ENCODE data around the gene EFCAB6.
A peak's percentile ranks its signal among the peaks of the same experiment; 100 is the strongest.

The EFCAB6 gene

DNA sequence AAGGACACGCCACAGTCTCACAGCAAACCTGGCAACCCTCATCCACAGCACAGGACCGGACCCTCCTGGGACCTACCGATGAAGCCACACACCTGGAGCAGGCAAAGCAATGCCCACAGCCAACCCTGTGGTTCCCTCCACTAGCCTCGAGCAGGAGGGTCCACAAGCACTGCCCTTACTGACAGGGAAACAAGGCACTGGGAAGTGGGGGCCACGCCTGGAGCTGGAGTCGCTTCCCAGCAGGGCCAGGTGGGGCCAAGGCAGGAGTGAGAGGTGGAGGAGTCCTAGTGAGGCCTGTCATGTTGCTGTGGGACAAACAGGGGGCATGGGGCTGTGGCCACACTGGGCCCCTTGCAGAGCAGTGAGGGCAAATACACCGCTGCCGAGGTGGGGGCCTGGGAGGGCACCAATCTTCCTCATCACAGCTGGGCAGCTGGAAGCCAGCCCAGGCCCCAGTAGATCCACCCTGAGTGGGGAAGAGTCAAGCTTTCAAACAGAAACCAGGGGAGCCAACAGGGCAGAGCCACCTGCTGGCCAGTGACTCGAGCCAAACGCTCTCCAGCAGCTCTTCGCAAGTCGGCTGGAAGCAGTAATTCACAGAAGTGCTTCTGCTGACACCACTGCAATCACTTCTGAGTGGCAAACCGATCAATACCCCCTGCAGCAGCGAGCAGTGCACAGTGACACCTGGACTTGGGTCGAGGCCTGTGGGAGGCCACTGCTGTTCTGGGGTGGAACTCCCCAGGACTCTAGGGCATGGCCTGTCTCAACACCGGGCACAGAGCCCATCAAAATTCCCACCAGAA is 36.5 kb upstream of the EFCAB6 start:
- no peak overlapping the region for H3K4me3 ChIP-seq (ENCODE audit: severe bottlenecking)
- no peaks in the 10 kb centered on the region for H3K27me3 ChIP-seq (ENCODE audit: insufficient read depth, poor library complexity, severe bottlenecking)
- ATAC-seq (ENCODE audit: low read depth) (no peak), DNase-seq (ENCODE audit: low spot score) (no peak)
- H3K9me3 ChIP-seq (ENCODE audit: severe bottlenecking) = no peaks in the 10 kb centered on the region
- no peak overlapping the region for H3K27ac ChIP-seq (ENCODE audit: poor library complexity, severe bottlenecking)
- H3K36me3 ChIP-seq (ENCODE audit: low read depth) = no peaks in the 10 kb centered on the region
- TF ChIP-seq, protein P1, sequence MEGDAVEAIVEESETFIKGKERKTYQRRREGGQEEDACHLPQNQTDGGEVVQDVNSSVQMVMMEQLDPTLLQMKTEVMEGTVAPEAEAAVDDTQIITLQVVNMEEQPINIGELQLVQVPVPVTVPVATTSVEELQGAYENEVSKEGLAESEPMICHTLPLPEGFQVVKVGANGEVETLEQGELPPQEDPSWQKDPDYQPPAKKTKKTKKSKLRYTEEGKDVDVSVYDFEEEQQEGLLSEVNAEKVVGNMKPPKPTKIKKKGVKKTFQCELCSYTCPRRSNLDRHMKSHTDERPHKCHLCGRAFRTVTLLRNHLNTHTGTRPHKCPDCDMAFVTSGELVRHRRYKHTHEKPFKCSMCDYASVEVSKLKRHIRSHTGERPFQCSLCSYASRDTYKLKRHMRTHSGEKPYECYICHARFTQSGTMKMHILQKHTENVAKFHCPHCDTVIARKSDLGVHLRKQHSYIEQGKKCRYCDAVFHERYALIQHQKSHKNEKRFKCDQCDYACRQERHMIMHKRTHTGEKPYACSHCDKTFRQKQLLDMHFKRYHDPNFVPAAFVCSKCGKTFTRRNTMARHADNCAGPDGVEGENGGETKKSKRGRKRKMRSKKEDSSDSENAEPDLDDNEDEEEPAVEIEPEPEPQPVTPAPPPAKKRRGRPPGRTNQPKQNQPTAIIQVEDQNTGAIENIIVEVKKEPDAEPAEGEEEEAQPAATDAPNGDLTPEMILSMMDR (IDR thresholded peaks at IDR 0.05; ENCODE audit: poor library complexity, severe bottlenecking) = peak; percentile 20
- H3K4me1 ChIP-seq (ENCODE audit: insufficient read depth, poor library complexity, severe bottlenecking) = no peaks in the 10 kb centered on the region

DNA sequence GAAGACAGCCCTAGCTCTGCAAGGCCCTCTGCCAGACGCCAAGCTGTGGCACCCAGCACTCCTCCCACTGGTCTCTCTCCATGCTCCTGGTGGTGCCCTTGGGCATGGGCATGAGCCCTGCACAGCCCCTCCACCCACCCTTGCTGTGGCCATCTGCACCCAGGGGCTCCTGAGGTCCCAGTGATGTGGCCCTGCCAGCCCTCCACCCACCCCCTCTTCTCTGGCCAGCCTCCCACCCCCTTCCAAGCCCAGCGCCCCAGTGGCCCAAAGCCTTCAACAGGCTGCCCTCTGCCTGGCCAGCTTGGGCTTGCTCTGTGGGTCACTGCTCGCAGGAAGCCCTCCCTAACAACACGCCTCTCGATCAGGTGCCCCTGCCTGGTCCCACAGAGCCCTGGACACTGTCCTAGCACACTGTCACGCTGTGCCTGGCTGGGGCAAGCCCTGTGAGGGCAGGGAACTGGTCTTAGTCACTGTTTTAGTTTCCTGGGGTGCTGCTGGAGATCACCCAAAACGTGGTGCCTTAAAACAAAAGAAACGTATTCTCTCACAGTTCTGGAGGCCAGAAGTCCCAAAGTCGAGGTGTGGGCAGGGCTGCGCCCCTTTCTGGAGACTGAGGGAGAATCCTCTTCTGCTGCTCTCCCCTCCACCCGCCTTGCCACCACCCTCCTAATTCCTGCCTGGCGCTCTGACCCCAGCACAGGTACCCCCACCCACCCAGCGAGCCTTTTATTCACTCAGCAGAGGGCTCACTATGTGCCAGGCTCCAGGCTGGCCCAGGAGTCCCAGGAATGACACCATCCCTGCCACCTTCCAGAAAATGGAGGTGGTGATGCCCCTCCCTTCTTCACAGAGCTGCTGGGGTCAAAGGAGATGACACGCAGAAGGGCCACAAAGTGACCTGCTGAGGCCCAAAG is 35.5 kb upstream of the EFCAB6 start:
- no peak for DNase-seq (ENCODE audit: low spot score)
- no peak for ATAC-seq (ENCODE audit: low read depth)
- Histone ChIP-seq H3K36me3 (ENCODE audit: low read depth) (no peaks in the 10 kb centered on the region), H3K27ac (ENCODE audit: poor library complexity, severe bottlenecking) (no peak overlapping the region), H3K4me1 (ENCODE audit: insufficient read depth, poor library complexity, severe bottlenecking) (no peaks in the 10 kb centered on the region), H3K9me3 (ENCODE audit: severe bottlenecking) (no peaks in the 10 kb centered on the region), H3K27me3 (ENCODE audit: insufficient read depth, poor library complexity, severe bottlenecking) (no peaks in the 10 kb centered on the region), H3K4me3 (ENCODE audit: severe bottlenecking) (no peak overlapping the region)
- TF ChIP-seq, protein P1 (IDR thresholded peaks at IDR 0.05; ENCODE audit: poor library complexity, severe bottlenecking) = no peak

DNA sequence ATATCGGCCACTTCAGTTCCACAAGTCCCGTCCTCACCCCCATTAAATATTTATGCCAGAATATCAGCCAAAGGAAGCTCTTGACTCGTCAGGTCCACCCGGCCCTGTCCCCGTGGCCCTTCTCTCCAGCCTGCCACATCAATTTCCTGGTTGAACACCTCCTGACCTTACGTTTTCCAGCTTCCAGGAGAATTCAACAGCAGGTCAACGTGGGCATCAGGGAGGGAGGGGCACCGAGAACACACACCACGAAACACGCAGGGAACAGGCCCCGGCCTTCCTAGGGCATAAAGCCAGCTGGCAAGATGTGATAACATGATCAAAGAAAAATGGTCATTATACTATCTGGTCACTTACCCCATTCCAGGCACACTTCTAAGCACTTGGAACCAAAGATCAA is 34.9 kb upstream of the EFCAB6 start:
- Histone ChIP-seq H3K27me3 (ENCODE audit: insufficient read depth, poor library complexity, severe bottlenecking) (no peaks in the 10 kb centered on the region), H3K4me3 (ENCODE audit: severe bottlenecking) (no peak overlapping the region), H3K4me1 (ENCODE audit: insufficient read depth, poor library complexity, severe bottlenecking) (no peaks in the 10 kb centered on the region), H3K27ac (ENCODE audit: poor library complexity, severe bottlenecking) (no peak overlapping the region), H3K9me3 (ENCODE audit: severe bottlenecking) (no peaks in the 10 kb centered on the region), H3K36me3 (ENCODE audit: low read depth) (no peaks in the 10 kb centered on the region)
- DNase-seq (ENCODE audit: low spot score) = no peak
- TF ChIP-seq, protein P1 (IDR thresholded peaks at IDR 0.05; ENCODE audit: poor library complexity, severe bottlenecking) = no peak
- no peak for ATAC-seq (ENCODE audit: low read depth)

DNA sequence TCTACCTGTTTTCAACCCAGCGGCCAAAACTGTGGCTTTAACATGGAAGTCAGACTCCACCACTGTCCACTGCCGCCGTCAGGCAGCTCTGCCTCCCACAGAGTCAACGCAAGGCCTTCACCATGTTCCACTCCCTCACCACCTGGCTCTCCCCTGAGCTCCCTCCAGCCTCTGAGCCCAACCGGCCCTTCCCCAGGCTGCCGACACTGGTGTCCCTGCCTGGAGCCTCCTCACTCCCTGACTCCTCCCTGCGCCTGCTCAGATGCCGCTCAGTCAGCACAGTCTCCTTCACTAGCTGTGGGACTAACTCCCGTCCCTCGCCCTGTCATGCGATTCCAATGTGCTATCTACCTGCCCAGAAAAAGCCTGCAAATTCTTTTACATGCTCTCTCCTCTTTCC is 33.9 kb upstream of the EFCAB6 start:
- ATAC-seq (ENCODE audit: low read depth) (no peak), DNase-seq (ENCODE audit: low spot score) (no peak)
- no peaks in the 10 kb centered on the region for H3K36me3 ChIP-seq (ENCODE audit: low read depth)
- no peaks in the 10 kb centered on the region for H3K4me1 ChIP-seq (ENCODE audit: insufficient read depth, poor library complexity, severe bottlenecking)
- no peaks in the 10 kb centered on the region for H3K27me3 ChIP-seq (ENCODE audit: insufficient read depth, poor library complexity, severe bottlenecking)
- TF ChIP-seq, protein P1 (IDR thresholded peaks at IDR 0.05; ENCODE audit: poor library complexity, severe bottlenecking) = no peak
- no peak overlapping the region for H3K4me3 ChIP-seq (ENCODE audit: severe bottlenecking)
- H3K27ac ChIP-seq (ENCODE audit: poor library complexity, severe bottlenecking) = no peak overlapping the region
- H3K9me3 ChIP-seq (ENCODE audit: severe bottlenecking) = no peaks in the 10 kb centered on the region
